Measurements from ENCODE around the gene ARRDC2. TPM values are rescaled to one million over a fixed set of nuclear protein-coding genes. Genes with fewer than 3 reads are reported as not detected.

Gene ARRDC2
- total RNA-seq, 1 experiment from 2014 or later: 27.7 TPM

DNA sequence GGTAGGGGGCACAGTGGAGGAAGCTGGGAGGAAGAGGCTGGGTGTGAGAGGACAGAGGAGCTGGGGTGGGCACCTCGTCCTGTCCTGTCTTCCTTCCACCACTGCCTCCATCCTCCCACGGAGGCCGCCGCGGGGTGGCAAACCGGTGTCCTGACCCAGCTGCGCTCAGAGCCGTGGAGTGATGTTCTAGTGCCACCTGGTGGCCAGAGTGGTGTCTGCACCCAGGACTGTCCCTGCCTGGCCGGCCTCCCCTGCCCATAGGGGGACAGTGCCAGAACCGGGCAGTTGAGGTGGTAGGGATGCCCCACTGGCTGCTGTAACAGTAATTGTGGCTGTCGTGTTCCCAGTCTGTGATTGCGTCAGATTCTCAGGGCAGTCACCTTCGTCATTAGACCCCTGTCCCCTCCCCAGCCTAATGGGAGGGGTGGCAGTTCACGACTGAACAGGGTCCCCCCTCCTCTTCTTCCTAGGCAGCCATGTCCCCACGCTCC lies 11.1 kb upstream of the ARRDC2 start:
- peak; percentile 90 for DNase-seq
- POLR2A ChIA-PET (ENCODE audit: unreplicated experiment): no interaction called here

DNA sequence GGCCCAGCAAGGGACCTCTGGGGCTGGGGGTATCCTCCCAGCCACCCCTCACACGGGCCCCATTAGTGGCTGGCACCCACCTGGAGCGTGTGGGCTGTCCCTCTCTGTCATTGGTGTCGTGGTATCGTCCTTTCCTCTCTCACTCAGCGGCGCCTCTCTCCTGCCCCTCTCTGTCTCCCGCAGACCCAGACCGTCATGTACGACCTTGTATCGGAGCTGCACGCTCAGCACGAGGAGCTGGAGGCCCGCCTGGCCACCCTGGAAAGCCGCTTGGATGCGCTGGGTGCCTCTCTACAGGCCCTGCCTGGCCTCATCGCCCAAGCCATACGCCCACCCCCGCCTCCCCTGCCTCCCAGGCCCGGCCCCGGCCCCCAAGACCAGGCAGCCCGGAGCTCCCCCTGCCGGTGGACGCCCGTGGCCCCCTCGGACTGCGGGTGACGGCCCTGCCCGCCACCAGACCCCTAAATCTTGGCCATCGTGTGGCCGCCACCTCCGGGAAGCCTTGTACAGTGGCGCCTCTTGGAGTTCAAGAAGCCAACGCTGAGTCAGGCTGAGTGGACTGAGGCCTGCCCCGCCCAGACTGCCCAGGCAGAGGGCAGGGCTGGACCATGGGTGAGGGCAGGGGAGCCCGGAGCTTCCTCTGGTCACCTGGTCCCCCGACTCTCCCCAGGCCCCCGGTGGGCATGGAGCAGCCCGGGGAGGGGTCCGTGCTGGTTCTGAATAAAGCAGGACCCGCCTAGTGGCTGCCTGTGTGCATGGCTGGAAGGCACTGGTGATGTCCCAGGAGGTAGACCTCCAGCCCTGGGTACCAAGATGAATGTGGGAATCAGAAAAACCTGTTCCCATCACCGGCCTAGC lies 9.8 kb upstream of the ARRDC2 start:
- Histone ChIP-seq H3K36me3 (ENCODE audit: low read depth, low read length) (no peaks in the 10 kb centered on the region), H3K4me1 (ENCODE audit: insufficient read depth, low read length) (peaks cover 20% of the 10 kb centered on the region), H3K79me2 (ENCODE audit: low read length) (peaks cover 19% of the 10 kb centered on the region), H3K9me2 (replicated peaks; ENCODE audit: low read length) (no peaks in the 10 kb centered on the region), H3F3A (ENCODE audit: low read length, unreplicated experiment) (peaks cover 6% of the 10 kb centered on the region), H2AFZ (ENCODE audit: low read length) (peak overlapping the region; percentile 39), H3K27me3 (ENCODE audit: low read length) (no peaks in the 10 kb centered on the region), H3K4me2 (ENCODE audit: low read length) (peak overlapping the region; percentile 68), H3K27ac (ENCODE audit: low read length) (peak overlapping the region; percentile 5; the same call in 1 of the 2 replicates), H4K20me1 (ENCODE audit: low read length) (no peaks in the 10 kb centered on the region), H3K9me3 (ENCODE audit: low read length) (no peaks in the 10 kb centered on the region), H3K9ac (ENCODE audit: low read length) (0 out of 2 replicates have a peak overlapping the region, but pooled peaks have one; percentile 7), H3K4me3 (ENCODE audit: low read length) (peak overlapping the region; percentile 48)
- ATAC-seq (peak; percentile 60), DNase-seq (peak; percentile 59)
- CTCF ChIA-PET: interaction anchor here (0.6 to 3.0 kb wide), 3 partner anchors 19 to 60 kb away, joined by 3 to 18 read pairs (median 4); no protein-coding TSS in a partner anchor
- TF ChIP-seq, protein P1, sequence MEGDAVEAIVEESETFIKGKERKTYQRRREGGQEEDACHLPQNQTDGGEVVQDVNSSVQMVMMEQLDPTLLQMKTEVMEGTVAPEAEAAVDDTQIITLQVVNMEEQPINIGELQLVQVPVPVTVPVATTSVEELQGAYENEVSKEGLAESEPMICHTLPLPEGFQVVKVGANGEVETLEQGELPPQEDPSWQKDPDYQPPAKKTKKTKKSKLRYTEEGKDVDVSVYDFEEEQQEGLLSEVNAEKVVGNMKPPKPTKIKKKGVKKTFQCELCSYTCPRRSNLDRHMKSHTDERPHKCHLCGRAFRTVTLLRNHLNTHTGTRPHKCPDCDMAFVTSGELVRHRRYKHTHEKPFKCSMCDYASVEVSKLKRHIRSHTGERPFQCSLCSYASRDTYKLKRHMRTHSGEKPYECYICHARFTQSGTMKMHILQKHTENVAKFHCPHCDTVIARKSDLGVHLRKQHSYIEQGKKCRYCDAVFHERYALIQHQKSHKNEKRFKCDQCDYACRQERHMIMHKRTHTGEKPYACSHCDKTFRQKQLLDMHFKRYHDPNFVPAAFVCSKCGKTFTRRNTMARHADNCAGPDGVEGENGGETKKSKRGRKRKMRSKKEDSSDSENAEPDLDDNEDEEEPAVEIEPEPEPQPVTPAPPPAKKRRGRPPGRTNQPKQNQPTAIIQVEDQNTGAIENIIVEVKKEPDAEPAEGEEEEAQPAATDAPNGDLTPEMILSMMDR (conservative IDR thresholded peaks at IDR 0.05; ENCODE audit: low read depth, low read length): peak; percentile 28; the same call in 1 of the 2 replicates
- no peak for TF ChIP-seq EZH2 (IDR thresholded peaks at IDR 0.05; ENCODE audit: low read length, unreplicated experiment)
- BruUV-seq (replicated peaks): no TSS peak
- intact Hi-C loops (cut with micrococcal nuclease): loop anchor here (1.0 to 5.0 kb wide), 2 partner anchors 60 to 126 kb away; partner anchors contain the start of gene SLC5A5
- POLR2A ChIA-PET (ENCODE audit: unreplicated experiment): no interaction called here

More for the DNA sequence above, 11.1 kb upstream of the ARRDC2 start:
- peak; percentile 60 for ATAC-seq
- intact Hi-C loops (cut with micrococcal nuclease): loop anchor here (1.0 to 5.0 kb wide), 2 partner anchors 59 to 125 kb away; partner anchors contain the start of gene SLC5A5
- peaks cover 6% of the 10 kb centered on the region for H3F3A ChIP-seq (ENCODE audit: low read length, unreplicated experiment)
- H3K9ac ChIP-seq (ENCODE audit: low read length): no peak overlapping the region
- no TSS peak for BruUV-seq (replicated peaks)
- H3K36me3 ChIP-seq (ENCODE audit: low read depth, low read length): no peaks in the 10 kb centered on the region
- H4K20me1 ChIP-seq (ENCODE audit: low read length): no peaks in the 10 kb centered on the region
- H2AFZ ChIP-seq (ENCODE audit: low read length): peak overlapping the region; percentile 6; the same call in 1 of the 2 replicates
- H3K4me1 ChIP-seq (ENCODE audit: insufficient read depth, low read length): peaks cover 15% of the 10 kb centered on the region
- peak overlapping the region; percentile 68; the same call in 1 of the 2 replicates for H3K4me2 ChIP-seq (ENCODE audit: low read length)
- no peaks in the 10 kb centered on the region for H3K9me3 ChIP-seq (ENCODE audit: low read length)
- TF ChIP-seq EZH2phosphoT487 (IDR thresholded peaks at IDR 0.05; ENCODE audit: borderline replicate concordance, low read length) (no peak), EZH2 (IDR thresholded peaks at IDR 0.05; ENCODE audit: low read length, unreplicated experiment) (no peak)
- TF ChIP-seq, protein P1 (conservative IDR thresholded peaks at IDR 0.05; ENCODE audit: low read depth, low read length): peak; percentile 93
- H3K4me3 ChIP-seq (ENCODE audit: low read length): peak overlapping the region; percentile 48; the same call in 1 of the 2 replicates
- no peaks in the 10 kb centered on the region for H3K27me3 ChIP-seq (ENCODE audit: low read length)
- H3K9me2 ChIP-seq (replicated peaks; ENCODE audit: low read length): no peaks in the 10 kb centered on the region
- H3K27ac ChIP-seq (ENCODE audit: low read length): no peak overlapping the region
- peaks cover 6% of the 10 kb centered on the region for H3K79me2 ChIP-seq (ENCODE audit: low read length)
- CTCF ChIA-PET: interaction anchor here (1.2 to 3.0 kb wide), 2 partner anchors 18 to 59 kb away, joined by 4 to 18 read pairs; no protein-coding TSS in a partner anchor

Data from PC-3 (cell line).